ENCODE measurements around the gene TMIE. TPM values are rescaled to one million over a fixed set of nuclear protein-coding genes. Genes with fewer than 3 reads are reported as not detected.

The TMIE gene
- total and polyA plus RNA-seq, 10 of the 15 experiments (the other 5 are each of a cell fraction or from before 2014, with no cell fraction given), result not detected

DNA sequence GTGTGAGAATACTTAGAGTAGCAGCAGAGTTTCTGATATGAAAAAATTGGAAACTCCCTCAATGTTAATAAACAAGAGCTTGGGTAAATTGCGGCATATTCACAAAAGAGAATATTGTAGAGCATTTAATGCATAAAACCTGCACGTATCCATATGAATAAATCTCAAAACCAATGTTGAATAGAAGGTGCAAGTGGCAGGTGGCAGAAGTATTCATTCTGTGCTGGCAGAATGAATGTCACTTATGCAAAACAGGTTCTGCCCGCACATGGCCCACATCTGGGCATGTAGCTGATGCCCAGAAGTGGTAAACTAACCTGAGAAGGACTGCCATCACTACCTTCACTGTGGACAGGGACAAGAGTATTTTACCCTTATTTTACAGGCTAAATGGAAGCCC is 30.6 kb downstream of the TMIE start:
- in situ Hi-C loops (cut with MboI), result no loop called here
- Histone ChIP-seq H3K27ac (ENCODE audit: control insufficient read depth, insufficient read depth) (no peak overlapping the region), H3K27me3 (replicated peaks in 1 of 2; ENCODE audit: control insufficient read depth in 2 of 2, insufficient read depth in 2 of 2, low read length in 1 of 2) (no peaks in the 10 kb centered on the region), H3K4me3 (no peak overlapping the region), H3K9me3 (replicated peaks; ENCODE audit: control insufficient read depth, insufficient read depth, low read length) (no peaks in the 10 kb centered on the region), H3K4me1 (ENCODE audit: control insufficient read depth, insufficient read depth, low read length) (no peaks in the 10 kb centered on the region), H3K36me3 (ENCODE audit: control insufficient read depth in 2 of 2, insufficient read depth in 2 of 2, low read length in 1 of 2) (no peaks in the 10 kb centered on the region), H2AFZ (ENCODE audit: control insufficient read depth, low read depth, low read length) (no peak overlapping the region), H4K20me1 (ENCODE audit: control insufficient read depth, insufficient read depth) (no peaks in the 10 kb centered on the region), H3K9ac (ENCODE audit: control insufficient read depth, insufficient read depth, low read length) (no peak overlapping the region), H3K4me2 (ENCODE audit: control insufficient read depth, insufficient read depth) (0 out of 2 replicates have a peak overlapping the region, but pooled peaks have one; percentile 50), H3K79me2 (ENCODE audit: control insufficient read depth, insufficient read depth, low read length) (no peaks in the 10 kb centered on the region)
- ChIA-PET SMC1A (ENCODE audit: uncharacterized antibody, unreplicated experiment) (no interaction called here), RAD21 (ENCODE audit: unreplicated experiment) (no interaction called here), POLR2A (no interaction called here), CTCF (no interaction called here)
- TF ChIP-seq, protein P1, sequence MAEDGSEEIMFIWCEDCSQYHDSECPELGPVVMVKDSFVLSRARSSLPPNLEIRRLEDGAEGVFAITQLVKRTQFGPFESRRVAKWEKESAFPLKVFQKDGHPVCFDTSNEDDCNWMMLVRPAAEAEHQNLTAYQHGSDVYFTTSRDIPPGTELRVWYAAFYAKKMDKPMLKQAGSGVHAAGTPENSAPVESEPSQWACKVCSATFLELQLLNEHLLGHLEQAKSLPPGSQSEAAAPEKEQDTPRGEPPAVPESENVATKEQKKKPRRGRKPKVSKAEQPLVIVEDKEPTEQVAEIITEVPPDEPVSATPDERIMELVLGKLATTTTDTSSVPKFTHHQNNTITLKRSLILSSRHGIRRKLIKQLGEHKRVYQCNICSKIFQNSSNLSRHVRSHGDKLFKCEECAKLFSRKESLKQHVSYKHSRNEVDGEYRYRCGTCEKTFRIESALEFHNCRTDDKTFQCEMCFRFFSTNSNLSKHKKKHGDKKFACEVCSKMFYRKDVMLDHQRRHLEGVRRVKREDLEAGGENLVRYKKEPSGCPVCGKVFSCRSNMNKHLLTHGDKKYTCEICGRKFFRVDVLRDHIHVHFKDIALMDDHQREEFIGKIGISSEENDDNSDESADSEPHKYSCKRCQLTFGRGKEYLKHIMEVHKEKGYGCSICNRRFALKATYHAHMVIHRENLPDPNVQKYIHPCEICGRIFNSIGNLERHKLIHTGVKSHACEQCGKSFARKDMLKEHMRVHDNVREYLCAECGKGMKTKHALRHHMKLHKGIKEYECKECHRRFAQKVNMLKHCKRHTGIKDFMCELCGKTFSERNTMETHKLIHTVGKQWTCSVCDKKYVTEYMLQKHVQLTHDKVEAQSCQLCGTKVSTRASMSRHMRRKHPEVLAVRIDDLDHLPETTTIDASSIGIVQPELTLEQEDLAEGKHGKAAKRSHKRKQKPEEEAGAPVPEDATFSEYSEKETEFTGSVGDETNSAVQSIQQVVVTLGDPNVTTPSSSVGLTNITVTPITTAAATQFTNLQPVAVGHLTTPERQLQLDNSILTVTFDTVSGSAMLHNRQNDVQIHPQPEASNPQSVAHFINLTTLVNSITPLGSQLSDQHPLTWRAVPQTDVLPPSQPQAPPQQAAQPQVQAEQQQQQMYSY (CRISPR knock-in tag; IDR thresholded peaks at IDR 0.05), result no peak
- no peak for TF ChIP-seq STAT1 (conservative IDR thresholded peaks at IDR 0.05)
- TF ChIP-seq TCF12 (IDR thresholded peaks at IDR 0.05; ENCODE audit: low read depth, low read length), result peak; percentile 92
- TF ChIP-seq SREBF2 (IDR thresholded peaks at IDR 0.05; ENCODE audit: low read length), result no peak
- TF ChIP-seq POU2F2 (IDR thresholded peaks at IDR 0.05; ENCODE audit: borderline replicate concordance, low read depth, low read length), result peak; percentile 83
- TF ChIP-seq RUNX3 (IDR thresholded peaks at IDR 0.05; ENCODE audit: low read length), result peak; percentile 56; the same call in 1 of the 2 replicates
- peak; percentile 39; the same call in 1 of the 2 replicates for TF ChIP-seq BCL11A (IDR thresholded peaks at IDR 0.05; ENCODE audit: low read depth, low read length)
- peak; percentile 77 for TF ChIP-seq IRF4 (IDR thresholded peaks at IDR 0.05; ENCODE audit: low read depth, low read length)
- TF ChIP-seq MTA3 (IDR thresholded peaks at IDR 0.05; ENCODE audit: borderline replicate concordance, low read length), result 0 out of 2 replicates have a peak, but pooled peaks have one; percentile 63
- peak; percentile 31; the same call in 1 of the 2 replicates for TF ChIP-seq CREM (IDR thresholded peaks at IDR 0.05; ENCODE audit: low read depth)
- peak; percentile 90 for TF ChIP-seq JUNB (IDR thresholded peaks at IDR 0.05)
- TF ChIP-seq, protein P2, sequence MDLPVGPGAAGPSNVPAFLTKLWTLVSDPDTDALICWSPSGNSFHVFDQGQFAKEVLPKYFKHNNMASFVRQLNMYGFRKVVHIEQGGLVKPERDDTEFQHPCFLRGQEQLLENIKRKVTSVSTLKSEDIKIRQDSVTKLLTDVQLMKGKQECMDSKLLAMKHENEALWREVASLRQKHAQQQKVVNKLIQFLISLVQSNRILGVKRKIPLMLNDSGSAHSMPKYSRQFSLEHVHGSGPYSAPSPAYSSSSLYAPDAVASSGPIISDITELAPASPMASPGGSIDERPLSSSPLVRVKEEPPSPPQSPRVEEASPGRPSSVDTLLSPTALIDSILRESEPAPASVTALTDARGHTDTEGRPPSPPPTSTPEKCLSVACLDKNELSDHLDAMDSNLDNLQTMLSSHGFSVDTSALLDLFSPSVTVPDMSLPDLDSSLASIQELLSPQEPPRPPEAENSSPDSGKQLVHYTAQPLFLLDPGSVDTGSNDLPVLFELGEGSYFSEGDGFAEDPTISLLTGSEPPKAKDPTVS (IDR thresholded peaks at IDR 0.05; ENCODE audit: low read depth, low read length), result no peak
- peak; percentile 19; the same call in 1 of the 2 replicates for TF ChIP-seq NFIC (IDR thresholded peaks at IDR 0.05; ENCODE audit: low read depth, low read length)
- no peak for TF ChIP-seq NBN (IDR thresholded peaks at IDR 0.05)
- TF ChIP-seq TBL1XR1 (IDR thresholded peaks at IDR 0.05; ENCODE audit: low read depth, low read length), result no peak
- no peak for TF ChIP-seq MYC (IDR thresholded peaks at IDR 0.05; ENCODE audit: insufficient read depth, insufficient read length, insufficient replicate concordance, low read length, severe bottlenecking)
- no peak for TF ChIP-seq EED (IDR thresholded peaks at IDR 0.05; ENCODE audit: low read depth)
- peak; percentile 95 for TF ChIP-seq TCF3 (IDR thresholded peaks at IDR 0.05; ENCODE audit: borderline replicate concordance, insufficient read depth, low read depth, low read length)
- TF ChIP-seq ESRRA (IDR thresholded peaks at IDR 0.05; ENCODE audit: low read length), result no peak
- no peak for TF ChIP-seq RB1 (IDR thresholded peaks at IDR 0.05; ENCODE audit: borderline replicate concordance)
- TF ChIP-seq BHLHE40 (IDR thresholded peaks at IDR 0.05; ENCODE audit: borderline replicate concordance in 1 of 2, low read depth in 2 of 2, low read length in 1 of 2), result 0 out of 4 replicates have a peak, but pooled peaks of 1 of the 2 experiments have one; percentile 18
- peak in 1 of 2 experiments; percentile 20; a peak in 1 of 4 replicates for TF ChIP-seq EP300 (IDR thresholded peaks at IDR 0.05; ENCODE audit: borderline replicate concordance in 1 of 2, control insufficient read depth in 1 of 2, low read depth in 2 of 2, low read length in 2 of 2)
- no peak for TF ChIP-seq ZNF622 (IDR thresholded peaks at IDR 0.05)
- intact Hi-C loops (cut with micrococcal nuclease; ENCODE audit: unreplicated experiment), result no loop called here
- no peak for FAIRE-seq
- peak; percentile 82 for ATAC-seq
- 0% methylated on average over 3 of the region's 3 CpGs for WGBS (ENCODE audit: insufficient coverage, insufficient replicate concordance, low lambda C conversion rate, missing lambda C conversion rate)
- DNase-seq (ENCODE audit: low read depth, low spot score), result peak; percentile 23
- BruUV-seq (replicated peaks), result no TSS peak

Measured in GM12878 (cell line).